SKM-1 (cell line): ENCODE measurements around the gene GBA2.

Source experiments
- DNase-seq: peaks from one replicate; lab custom pipeline; 2025; ENCODE audit not compliant: unreplicated experiment; lab: John Stamatoyannopoulos, UW

The GBA2 gene

DNA sequence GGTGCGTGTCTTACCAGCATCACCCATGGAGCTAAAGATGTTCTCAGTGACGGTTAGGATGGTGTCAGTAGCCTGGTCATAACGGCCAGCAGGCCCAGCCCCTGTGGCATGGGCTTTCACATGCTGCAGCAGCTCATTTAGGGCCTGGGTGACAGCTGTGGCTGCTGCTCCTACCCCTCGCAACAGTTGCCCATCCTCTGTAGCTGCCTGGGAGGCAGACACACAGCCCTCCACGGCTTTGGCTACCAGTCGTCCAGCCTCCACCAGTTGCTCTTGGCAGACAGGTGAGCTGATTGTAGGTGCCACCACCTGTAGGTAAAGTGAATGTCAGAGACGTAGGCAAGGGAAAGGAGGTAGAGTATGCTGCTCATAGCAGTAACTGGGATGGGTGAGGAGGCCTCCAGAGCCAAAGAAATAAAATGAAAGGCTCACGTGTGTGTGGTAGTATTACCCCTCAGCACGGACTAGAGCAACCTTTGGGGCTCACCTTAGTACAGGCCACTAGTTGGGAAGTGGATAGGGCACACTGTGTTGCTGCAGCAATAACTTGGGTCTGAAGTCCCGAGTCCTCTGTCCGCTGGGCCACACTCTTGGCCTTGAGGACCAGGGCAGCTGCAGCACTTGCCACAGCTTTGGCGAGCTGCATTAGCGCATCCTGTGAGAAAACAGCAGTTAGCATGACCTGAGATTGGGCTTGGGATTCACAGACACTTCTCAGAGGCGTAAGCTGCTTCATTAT is 31.7 kb downstream of the GBA2 start:
- DNase-seq = no peak

DNA sequence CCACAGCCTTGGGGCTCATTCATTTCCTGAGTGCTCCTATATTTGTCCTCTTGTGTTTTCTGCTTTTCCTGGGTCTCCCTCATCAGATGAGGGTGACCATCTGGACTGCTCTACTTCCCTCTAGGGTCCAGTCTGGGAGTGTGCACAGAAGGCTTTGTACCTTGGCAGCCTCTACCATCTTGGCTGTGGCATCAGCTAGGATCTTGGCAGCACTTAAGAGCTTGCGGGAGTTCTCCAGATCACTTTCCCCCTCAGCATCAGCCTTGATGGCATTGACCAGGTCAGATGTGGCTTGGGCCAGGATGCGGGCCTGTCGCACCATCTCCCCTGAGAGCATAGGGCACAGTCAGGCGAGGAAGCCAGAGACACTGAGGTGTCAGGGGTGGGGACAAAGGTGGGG is 32.8 kb downstream of the GBA2 start:
- no peak for DNase-seq

DNA sequence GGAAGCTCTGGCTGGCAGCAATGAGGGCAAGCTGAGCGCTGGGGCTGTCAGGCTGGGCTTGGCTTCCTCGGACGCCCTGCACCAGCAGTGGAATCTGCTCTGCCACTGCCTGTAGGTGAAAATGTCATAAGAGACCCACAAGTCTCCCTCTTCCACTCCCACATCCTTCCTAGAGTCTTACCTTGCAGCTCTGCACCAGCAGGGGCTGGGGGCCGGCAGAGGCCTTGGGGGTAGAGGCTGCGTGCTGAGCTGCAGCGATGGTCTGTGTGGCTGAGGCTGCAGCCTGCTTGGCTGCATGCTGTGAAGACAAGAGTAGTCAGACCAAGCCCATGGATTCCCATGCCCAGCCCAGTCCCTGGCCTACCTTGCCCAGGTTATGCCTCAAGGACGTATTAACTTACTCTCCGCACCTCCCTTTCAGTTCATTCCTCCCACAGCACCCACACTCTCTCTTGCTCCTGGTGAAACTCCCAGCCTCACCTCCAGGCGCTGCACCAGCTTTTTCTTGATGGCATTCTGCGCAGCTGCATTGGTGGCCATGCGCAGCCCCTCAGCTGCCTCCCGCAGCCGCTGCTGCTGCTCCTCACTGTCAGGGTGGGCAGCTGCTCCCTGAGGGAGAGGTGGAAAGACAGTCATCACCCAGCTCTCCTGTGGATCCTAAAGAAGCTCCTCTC is 34.3 kb downstream of the GBA2 start:
- no peak for DNase-seq

DNA sequence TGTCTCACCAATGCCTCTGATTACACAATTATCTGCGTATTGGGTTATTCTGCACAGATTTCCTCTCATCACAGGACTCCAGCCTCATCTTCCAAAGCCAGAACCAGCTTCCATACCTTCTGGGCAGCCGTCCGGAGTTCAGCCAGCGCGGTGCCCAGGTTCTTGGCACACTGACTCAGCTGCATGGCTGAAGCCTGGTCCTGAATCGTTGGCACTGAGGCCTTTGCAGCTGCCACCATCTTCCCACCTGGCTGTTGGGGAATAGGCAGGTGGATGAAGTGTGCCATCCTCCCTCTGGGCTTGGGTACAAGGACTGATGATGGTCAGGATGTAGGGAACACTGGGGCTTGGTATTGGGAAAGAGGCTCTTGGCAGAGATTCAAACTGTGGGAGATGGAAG is 34.9 kb downstream of the GBA2 start:
- no peak for DNase-seq

DNA sequence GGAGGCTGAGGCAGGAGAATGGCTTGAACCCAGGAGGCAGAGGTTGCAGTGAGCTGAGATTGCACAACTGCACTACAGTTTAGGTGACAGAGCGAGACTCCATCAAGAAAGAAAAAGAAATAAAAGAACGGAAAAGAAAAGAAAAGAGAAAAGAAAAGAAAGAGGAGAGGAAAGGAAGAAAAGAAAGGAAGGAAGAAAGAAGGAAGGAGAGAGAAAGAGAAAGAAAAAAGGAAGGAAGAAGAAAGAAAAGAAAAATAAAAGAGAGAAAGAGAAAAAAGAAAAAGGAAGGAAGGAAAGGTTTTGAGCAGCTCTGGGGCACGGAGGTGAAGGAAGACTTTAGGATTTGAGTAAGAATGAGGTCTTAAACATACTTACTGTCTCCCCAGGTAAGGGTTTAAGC is 35.5 kb downstream of the GBA2 start:
- DNase-seq = no peak

DNA sequence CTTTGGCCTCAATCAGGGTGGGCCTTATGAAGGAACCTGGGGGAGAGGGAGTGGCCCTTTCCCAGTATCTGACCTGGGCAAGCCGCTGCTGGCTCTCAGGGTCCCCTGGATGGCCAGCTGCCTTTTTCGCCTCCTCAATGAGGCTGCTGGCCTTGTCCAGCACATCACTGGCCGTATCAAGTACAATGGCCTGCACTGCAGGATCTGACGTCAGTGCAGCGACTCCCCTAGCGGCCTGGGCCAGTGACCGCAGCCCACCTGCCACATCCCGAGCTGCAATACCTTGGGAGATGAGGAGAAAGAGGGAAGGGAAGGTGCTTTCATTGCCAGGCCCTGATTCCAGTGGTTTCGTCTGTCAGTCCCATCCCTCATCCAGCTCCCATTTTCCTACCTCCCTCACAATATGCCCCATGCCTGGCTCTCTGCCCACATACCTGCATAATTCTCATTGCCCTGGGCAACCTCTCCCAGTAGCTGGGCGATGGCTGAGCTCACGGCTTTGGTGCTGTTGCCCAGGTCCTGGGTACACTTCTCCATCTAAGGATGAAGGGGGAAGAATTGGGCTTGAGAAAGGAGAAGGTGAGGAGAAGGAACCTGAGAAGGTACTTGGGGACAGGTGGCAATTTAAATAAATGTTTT is 36.1 kb downstream of the GBA2 start:
- no peak for DNase-seq

DNA sequence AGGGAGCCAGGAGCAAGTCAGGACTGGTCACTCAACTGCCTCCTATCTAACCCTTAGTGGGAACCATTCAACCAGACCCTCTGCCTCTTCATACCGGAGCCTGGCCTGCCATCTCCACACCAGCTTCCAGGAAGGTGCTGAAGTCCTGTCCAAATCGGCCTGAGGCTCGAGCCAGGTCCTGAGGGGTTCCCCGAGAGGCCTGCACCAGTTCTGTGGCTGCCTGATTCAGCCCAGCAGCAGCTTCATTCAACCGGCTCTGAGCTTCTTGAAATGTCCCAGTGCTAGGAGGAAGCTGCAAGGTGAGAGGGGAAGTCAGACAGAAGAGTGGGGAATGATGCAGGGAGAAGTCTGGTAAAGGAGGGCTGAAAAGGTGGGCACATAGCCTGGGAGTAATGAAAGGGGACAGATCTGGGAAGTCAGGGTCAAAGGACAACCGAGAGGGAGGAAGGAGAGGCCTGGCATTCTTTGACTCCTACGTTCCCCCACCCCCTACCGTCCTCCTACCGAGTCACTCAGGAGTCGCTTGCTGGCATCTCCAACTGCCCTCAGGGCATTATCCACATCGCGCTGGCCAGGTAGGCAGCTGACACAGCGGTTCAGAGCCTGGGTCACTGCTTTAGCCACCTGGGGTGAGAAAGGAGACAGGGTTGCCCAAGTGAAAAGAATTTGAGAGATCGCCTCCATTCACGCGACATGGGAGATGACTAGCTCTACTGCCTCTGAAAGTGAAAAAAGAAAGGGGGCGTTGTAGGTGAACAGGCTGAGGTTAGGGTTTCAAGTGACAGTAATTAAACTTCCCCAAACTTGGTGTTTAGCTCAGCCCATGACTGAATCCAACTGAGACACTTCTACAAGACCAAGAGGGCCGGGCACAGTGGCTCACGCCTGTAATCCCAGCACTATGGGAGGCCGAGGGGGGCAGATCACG is 37.3 kb downstream of the GBA2 start:
- no peak for DNase-seq

DNA sequence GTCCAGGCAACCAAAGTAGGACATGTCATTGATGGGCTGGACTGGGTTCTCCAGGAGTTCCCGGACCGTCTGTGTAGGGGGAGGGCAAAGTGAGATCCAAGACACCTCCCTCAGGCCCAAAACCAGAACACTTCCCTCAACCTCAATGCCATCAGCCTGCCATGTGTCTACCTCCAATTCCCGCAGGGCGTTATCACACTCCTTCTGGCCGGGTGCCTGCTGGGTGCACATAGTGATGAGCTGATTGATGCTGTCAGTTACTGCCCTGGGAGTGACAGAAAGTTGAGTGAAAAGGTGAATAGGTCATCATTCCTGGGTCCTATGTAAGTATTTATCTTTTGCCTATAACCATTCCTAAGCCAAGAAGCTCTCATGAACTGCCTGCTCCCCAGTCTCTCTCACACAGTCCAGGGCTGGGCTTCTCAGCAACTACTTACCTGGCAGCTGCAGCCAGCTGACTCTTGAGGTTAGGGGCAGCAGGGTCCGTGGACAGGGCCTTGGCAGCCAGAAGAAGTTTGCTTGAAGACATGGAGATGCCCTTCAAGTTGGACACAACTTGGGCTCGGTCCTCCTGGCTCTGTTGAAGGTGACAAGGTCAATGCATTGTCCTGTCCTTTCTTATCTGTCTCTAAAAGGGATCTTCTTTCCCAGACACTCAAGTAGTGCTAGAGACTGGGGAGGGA is 38.1 kb downstream of the GBA2 start:
- DNase-seq = no peak

DNA sequence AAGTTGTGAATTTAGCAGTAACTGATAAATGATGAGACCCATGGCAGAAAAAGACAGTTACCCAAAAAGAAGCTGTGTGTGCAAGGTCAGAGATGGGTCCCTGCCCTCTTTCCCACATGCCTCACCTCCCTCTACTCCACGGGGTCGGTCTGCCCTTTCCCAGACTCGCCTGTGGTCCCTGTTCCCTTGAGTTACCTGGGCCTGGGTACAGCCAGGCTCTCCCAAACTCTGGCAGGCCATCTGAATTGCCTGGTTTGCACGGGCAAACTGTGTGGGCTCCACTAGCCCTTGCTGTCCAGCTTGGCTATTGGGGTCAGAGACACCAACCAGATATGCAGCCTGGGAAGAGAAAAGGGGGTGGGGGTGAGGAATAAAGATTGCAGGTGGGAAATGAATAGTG is 40.9 kb downstream of the GBA2 start:
- DNase-seq = no peak

DNA sequence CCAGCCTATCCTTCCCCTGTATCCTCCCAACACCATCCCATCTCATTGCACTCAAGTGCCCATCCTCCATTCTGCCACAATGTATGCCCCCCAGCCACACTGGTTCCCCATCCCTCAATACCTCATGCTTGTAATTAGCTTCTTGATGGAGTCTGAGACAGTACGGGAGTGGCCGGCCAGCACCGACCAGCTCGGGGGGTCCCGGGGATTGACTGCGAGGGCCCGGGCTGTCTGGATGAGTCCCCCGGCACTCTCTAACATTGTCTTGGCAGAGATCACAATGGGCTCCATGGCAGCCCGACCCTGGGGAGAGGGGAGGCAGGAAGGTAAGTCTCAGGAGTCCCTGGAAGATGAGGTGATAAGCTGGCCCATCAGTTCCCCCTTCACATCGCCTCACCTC is 42.1 kb downstream of the GBA2 start:
- DNase-seq = no peak

DNA sequence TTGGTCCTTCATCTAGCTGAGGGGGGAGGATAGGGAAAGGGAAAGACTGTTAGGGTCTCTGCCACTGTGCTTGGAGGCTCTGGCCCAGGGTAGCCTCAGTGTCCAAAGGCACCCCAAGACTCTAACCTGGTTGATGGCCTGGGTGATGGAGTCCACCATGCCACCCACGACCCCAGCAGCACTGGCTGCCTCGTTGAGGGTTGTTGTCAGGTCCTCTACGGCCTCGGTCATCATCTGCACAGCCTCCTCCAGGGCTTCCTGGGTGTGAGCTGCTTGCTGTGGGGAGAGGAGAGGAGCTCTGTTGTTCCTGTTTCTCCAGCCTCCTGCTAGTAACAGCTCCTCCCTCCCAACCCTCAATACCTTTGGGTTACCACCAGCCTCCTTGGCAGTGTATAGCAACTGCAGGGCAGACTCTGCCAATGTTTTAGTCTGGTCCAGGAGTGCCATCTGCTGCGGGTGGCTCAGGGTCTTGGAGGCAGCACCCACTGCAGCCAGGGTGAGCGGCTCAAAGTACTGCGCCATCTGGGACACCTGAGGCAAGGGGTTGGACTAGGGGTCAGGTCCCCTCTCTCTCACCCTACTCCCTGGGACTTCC is 43.1 kb downstream of the GBA2 start:
- DNase-seq = no peak

DNA sequence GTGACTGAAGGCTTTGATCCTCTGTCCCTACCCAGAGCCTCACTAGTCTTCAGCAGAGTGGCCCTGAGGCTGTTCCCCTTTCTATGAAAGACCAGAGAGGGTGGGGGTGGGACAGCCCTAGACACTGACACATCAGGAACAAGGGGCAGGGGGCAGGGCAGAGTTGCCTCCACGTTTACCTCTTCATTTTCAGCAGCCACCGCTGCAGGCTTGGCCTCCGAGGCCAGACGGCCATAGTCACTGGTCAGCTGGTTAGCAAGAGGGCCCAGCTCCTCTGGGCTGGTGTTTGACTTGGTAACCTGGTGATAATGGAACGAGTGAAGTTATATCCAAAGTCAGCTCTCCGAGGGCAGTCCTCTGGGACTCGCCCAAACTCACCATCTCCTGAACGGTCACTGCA is 43.7 kb downstream of the GBA2 start:
- no peak for DNase-seq

DNA sequence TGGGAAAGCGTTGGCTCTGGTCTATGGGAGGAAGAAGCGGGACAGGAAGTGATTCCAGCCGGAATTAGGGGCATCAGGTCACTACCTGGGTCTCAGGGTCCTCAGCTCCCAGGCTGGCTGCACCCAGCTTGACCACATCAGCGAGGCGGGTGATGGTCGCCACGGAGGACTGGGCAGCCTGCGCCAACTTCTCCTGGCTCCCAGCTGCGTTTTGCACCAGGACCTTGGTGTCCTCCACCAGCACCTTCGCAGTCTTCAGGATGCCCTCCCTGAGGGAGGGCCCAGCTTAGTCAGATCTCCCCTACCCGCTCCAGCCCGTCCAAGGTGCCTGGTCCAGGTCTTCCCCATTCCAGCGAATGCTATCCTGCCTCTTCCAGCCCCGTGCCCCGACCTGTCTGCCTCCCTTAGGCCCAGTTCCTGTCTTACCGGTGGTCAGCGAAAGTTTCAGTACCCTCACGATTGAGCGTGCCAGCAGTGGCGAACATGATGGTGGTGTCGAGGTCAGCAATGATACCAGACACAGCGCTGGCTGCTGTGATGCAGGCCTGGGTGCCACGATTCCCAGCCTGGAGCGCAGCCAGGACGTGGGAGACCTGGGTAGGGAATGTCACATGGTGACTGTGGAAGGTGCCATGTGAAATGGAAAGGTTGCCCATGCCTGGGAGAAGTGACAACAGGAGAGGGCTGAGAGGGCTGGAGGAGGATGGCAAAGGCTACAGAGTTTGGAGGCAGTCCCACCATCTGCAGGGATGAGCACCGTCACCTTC is 44.9 kb downstream of the GBA2 start:
- DNase-seq = no peak

DNA sequence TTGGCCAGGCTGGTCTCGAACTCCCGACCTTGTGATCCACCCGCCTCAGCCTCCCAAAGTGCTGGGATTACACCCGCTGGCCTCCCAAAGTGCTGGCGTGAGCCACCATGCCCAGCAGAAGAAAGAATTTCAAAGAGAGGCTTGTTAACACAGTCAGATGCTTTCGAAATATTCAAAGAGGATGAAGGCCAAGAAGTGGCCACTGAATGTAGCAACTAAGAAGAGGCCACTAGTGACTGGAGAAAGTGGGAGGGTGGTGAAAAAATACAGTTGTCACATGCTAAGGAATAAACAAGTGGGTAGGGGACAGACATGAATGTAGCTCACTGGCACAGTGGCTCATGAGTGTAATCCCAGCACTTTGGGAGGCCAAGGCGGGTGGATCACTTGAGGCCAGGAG is 46.3 kb downstream of the GBA2 start:
- no peak for DNase-seq

DNA sequence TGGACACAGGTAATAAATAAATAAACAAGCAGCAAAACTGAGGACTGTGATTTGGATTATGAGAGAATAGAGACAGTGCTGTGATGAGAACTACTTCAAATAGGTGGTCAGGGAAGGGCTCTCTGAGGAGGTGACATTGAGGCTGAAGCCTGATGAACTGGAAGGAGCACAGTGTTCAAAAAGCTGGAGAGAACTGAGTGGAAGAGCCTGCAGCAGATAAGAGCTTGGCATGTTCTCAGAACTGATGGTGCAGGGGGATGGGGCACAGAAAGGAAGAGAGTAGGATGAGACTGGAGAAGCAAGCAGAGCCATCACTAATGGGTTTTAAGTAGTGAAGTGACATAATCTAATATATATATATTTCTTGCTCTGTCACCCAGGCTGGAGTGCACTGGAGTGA is 48.1 kb downstream of the GBA2 start:
- DNase-seq = no peak

DNA sequence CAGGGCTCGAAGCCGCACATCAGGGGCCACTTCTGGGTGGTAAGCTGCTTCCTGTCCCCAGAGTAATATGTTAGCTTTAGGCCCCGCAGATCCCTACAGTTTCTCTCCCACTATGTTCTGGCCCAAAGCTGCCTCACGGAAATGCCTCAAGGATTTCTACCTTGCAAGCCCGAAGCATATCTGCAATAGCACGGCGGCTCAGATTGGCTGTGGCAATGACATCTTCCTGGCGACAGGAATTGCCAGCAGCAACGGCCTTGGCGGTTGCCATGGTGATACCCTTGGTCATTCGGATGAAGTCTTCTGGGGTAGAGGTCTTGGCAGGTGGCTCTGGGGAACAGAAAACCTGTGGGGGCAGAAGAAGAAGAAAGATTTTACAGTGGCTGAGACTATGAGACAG is 49.0 kb downstream of the GBA2 start:
- DNase-seq = no peak

DNA sequence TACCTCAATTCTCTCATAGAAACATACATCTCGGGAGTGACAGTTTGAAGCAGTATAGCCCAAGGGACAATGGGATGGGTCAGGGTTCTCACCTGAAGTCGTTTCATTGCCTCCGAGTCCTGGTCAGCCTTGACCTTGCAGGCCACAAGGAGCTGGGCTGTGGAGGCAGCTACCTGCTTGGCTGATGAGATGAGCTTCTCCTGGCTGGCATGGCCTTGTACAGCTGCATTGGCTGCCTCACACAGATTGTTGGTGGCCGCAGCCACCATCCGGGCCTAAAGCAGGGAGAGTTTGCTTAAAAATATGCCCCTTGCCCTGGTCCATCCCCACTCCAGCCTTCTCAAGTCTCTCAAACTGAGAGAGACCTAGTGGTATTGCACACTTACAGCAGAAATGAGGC is 50.8 kb downstream of the GBA2 start:
- no peak for DNase-seq

DNA sequence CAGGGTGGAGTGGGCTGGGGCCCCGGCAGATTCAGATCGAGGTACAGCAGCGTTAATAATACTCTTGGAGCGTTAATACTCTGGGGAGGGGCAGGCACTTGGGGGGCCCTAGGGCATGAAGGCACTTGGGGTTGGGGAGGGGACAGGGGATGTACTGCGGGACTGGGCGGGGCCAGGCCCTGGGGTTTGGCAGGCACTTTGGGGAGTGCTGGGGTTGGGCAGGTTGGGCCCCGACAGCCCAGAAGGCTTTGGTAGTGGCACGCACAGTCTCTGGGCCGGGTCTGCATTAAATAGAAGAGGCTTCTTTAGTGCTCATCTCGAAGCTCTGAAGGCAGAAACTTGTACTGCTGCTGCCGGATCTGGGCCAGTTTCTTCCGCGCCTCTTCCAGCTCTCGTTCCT is 51.5 kb downstream of the GBA2 start:
- DNase-seq = no peak

DNA sequence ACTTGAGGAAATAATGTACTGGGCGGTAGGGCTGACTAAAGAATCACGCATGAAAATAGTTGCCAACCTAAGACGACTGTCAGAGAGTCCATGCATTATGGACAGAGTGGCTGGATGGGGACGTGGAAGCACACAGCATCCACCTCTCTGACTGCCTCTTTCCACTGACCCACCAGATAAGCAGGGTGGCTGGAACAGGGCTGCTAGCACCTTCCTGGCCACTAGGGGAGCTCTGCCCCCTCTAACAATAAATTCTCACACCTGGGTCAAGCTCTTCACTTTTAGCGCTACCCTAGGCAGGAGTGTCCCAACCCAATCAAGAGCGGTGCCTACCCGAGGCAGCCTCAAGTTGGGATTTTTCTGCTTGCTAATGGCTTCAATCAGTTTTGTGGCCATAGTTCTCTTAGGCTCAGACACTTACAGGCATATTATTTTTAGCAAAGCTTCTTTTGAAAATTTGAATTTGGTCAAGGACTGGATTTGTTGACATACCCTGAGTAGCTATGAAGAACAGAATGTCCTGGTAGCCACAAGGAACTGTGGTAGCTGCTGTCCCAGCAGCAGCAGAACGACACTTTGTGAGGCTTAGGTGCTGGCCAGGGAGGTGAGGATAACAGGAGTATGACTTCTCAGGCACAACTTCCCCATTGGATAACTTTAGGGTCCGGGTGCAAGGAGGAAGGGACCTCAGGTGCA is 52.4 kb downstream of the GBA2 start:
- DNase-seq = peak; percentile 9
